ENCODE measurements around the gene BAZ2A.
"Not testable (repeated sequence)": the region's sequence is repeated elsewhere in the genome, so short reads cannot be mapped to it uniquely, and the experiment has no call there.

The BAZ2A gene

GRCh38 chr12:56581418-56582145, 48.5 kb downstream of the BAZ2A start:
- H3K4me3 ChIP-seq (ENCODE audit: low read depth, low read length) = no peak overlapping the region
- H3K36me3 ChIP-seq (ENCODE audit: control insufficient read depth in 2 of 2, insufficient read depth in 1 of 2, low read length in 2 of 2) = peaks cover 4 to 11% of the 10 kb centered on the region in 2 experiments
- no peaks in the 10 kb centered on the region for H3K4me1 ChIP-seq (ENCODE audit: control insufficient read depth, insufficient read depth, low read length)
- TF ChIP-seq ZNF423 (tag by site-specific recombination; IDR thresholded peaks at IDR 0.05) (no peak), ZNF112 (tag by site-specific recombination; IDR thresholded peaks at IDR 0.05) (no peak), HOXC10 (CRISPR knock-in tag; IDR thresholded peaks at IDR 0.05) (no peak), ZNF48 (tag by site-specific recombination; IDR thresholded peaks at IDR 0.05) (no peak), BCL11B (tag by site-specific recombination; IDR thresholded peaks at IDR 0.05; ENCODE audit: low read depth) (no peak), ZNF169 (tag by site-specific recombination; IDR thresholded peaks at IDR 0.05) (no peak), RBAK (tag by site-specific recombination; IDR thresholded peaks at IDR 0.05) (no peak), ZNF23 (tag by site-specific recombination; IDR thresholded peaks at IDR 0.05; ENCODE audit: borderline replicate concordance) (no peak), ZNF843 (tag by site-specific recombination; IDR thresholded peaks at IDR 0.05) (no peak), ZNF704 (tag by site-specific recombination; IDR thresholded peaks at IDR 0.05) (no peak), ZNF335 (tag by site-specific recombination; conservative IDR thresholded peaks at IDR 0.05) (no peak), ZFP3 (tag by site-specific recombination; IDR thresholded peaks at IDR 0.05; ENCODE audit: low read depth) (no peak), ZNF76 (tag by site-specific recombination; IDR thresholded peaks at IDR 0.05; ENCODE audit: borderline replicate concordance, low read depth) (no peak), ZNF544 (tag by site-specific recombination; IDR thresholded peaks at IDR 0.05) (no peak), YY1 (tag by site-specific recombination; IDR thresholded peaks at IDR 0.05) (no peak), ZFP69B (tag by site-specific recombination; IDR thresholded peaks at IDR 0.05) (no peak), ZNF274 (IDR thresholded peaks at IDR 0.05; ENCODE audit: low read length) (no peak), ZNF274 (tag by site-specific recombination; IDR thresholded peaks at IDR 0.05; ENCODE audit: borderline replicate concordance) (no peak), ZNF292 (tag by site-specific recombination; IDR thresholded peaks at IDR 0.05; ENCODE audit: borderline replicate concordance, low read depth) (no peak), ZNF140 (tag by site-specific recombination; IDR thresholded peaks at IDR 0.05) (no peak)
- ChIA-PET POLR2A (no interaction called here), CTCF (interaction anchor here (0.6 to 1.9 kb wide), 3 partner anchors 55 to 462 kb away, joined by 3 to 21 read pairs (median 8); no protein-coding TSS in a partner anchor)
- no peaks in the 10 kb centered on the region for H3K9me3 ChIP-seq (ENCODE audit: control insufficient read depth, insufficient read depth, low read depth, low read length)
- H3K27ac ChIP-seq (ENCODE audit: extremely low read depth, low read depth, low read length) = no peak overlapping the region

GRCh38 chr12:56578983-56579546, 51.1 kb downstream of the BAZ2A start:
- no peaks in the 10 kb centered on the region for H3K9me3 ChIP-seq (ENCODE audit: control insufficient read depth, insufficient read depth, low read depth, low read length)
- H3K27ac ChIP-seq (ENCODE audit: extremely low read depth, low read depth, low read length) = no peak overlapping the region
- ChIA-PET CTCF (interaction anchor here (0.6 to 2.6 kb wide), 4 partner anchors 10 to 65 kb away, joined by 3 to 9 read pairs (median 4); no protein-coding TSS in a partner anchor), POLR2A (no interaction called here)
- peaks cover 4 to 15% of the 10 kb centered on the region in 2 experiments for H3K36me3 ChIP-seq (ENCODE audit: control insufficient read depth in 2 of 2, insufficient read depth in 1 of 2, low read length in 2 of 2)
- no peaks in the 10 kb centered on the region for H3K4me1 ChIP-seq (ENCODE audit: control insufficient read depth, insufficient read depth, low read length)
- no peak overlapping the region for H3K4me3 ChIP-seq (ENCODE audit: low read depth, low read length)
- TF ChIP-seq ZNF610 (tag by site-specific recombination; IDR thresholded peaks at IDR 0.05; ENCODE audit: borderline replicate concordance) (no peak), AEBP2 (tag by site-specific recombination; IDR thresholded peaks at IDR 0.05; ENCODE audit: borderline replicate concordance) (no peak), ZNF37A (tag by site-specific recombination; IDR thresholded peaks at IDR 0.05) (no peak), EGR2 (tag by site-specific recombination; IDR thresholded peaks at IDR 0.05; ENCODE audit: low read depth) (no peak), ZNF776 (tag by site-specific recombination; IDR thresholded peaks at IDR 0.05; ENCODE audit: borderline replicate concordance) (no peak)

- H3K27ac ChIP-seq (ENCODE audit: extremely low read depth, low read depth, low read length); POLR2A ChIA-PET; H3K4me1 ChIP-seq (ENCODE audit: control insufficient read depth, insufficient read depth, low read length); H3K9me3 ChIP-seq (ENCODE audit: control insufficient read depth, insufficient read depth, low read depth, low read length); H3K4me3 ChIP-seq (ENCODE audit: low read depth, low read length): not testable (repeated sequence)
- peaks cover 4 to 21% of the 10 kb centered on the region in 2 experiments for H3K36me3 ChIP-seq (ENCODE audit: control insufficient read depth in 2 of 2, insufficient read depth in 1 of 2, low read length in 2 of 2)
- CTCF ChIA-PET = interaction anchor here (0.5 to 2.1 kb wide), 5 partner anchors 9 to 459 kb away, joined by 3 to 20 read pairs (median 6); no protein-coding TSS in a partner anchor
Measured at GRCh38 chr12:56577248-56577647, 52.9 kb downstream of the BAZ2A start.

Measured in HEK293 (cell line).